ENCODE data around the gene CTDSPL. TPM values are rescaled to one million over a fixed set of nuclear protein-coding genes. Genes with fewer than 3 reads are reported as not detected.

The CTDSPL gene
- total and polyA plus RNA-seq, 7 donors = 2.7 to 24.6 (median 6.8) TPM

DNA sequence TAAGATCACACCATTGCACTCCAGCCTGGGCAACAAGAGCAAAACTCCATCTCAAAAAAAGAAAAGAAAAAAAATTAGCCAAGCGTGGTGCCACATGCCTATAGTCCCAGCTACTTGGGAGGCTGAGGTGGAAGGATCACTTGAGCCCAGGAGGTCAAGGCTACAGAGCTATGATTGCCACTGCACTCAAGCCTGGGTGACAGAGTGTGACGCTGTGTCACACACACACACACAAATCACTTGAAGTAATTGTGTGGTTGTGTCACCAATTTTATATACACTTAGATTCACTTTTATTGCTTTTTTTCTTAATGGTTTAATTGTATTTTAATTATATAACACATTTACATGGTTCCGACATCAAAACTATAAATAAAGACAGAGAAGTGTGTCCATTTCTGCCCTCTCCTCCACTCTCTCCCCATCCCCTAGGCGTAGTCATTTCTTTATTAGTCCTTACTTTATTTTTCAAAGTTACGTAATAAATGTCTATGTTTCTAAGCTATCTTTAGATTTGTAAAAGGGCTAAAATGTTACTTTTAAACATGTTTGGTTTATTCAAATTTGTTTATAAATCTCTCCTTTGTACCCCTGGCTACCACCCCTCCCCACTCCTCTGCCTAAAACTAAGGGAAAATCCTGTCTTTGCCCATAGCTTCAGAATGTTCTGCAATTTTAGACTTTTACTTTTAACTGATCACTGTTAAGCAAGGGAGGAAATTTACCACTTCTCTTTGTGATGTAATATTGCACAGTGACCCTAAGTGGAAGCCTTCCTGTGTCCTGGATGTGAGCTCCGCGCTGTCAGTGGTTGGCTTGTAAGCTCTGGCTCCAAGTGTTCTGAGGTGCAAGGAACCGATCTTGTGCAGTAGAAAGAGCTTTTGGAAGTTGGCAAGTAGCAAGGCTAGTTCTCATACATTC, 118.1 kb downstream of the CTDSPL start:
- ATAC-seq = no peak
- Histone ChIP-seq H3K4me1 (no peaks in the 10 kb centered on the region), H3K9me3 (no peaks in the 10 kb centered on the region), H3K4me3 (no peak overlapping the region), H3K36me3 (ENCODE audit: insufficient read depth in 1 of 2, low read depth in 1 of 2) (peaks cover 0 to 10% of the 10 kb centered on the region in 2 donors), H3K27ac (no peak overlapping the region), H3K27me3 (ENCODE audit: insufficient read depth in 3 of 3, low read length in 2 of 3) (no peaks in the 10 kb centered on the region)
- TF ChIP-seq, protein P1, sequence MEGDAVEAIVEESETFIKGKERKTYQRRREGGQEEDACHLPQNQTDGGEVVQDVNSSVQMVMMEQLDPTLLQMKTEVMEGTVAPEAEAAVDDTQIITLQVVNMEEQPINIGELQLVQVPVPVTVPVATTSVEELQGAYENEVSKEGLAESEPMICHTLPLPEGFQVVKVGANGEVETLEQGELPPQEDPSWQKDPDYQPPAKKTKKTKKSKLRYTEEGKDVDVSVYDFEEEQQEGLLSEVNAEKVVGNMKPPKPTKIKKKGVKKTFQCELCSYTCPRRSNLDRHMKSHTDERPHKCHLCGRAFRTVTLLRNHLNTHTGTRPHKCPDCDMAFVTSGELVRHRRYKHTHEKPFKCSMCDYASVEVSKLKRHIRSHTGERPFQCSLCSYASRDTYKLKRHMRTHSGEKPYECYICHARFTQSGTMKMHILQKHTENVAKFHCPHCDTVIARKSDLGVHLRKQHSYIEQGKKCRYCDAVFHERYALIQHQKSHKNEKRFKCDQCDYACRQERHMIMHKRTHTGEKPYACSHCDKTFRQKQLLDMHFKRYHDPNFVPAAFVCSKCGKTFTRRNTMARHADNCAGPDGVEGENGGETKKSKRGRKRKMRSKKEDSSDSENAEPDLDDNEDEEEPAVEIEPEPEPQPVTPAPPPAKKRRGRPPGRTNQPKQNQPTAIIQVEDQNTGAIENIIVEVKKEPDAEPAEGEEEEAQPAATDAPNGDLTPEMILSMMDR (IDR thresholded peaks at IDR 0.05) = no peak
- 88 to 93% (median 92%) methylated on average over 8 of the region's 8 CpGs for WGBS, 3 donors
- no peak for DNase-seq
- intact Hi-C loops (cut with DNase I) = no loop called here

- no peak for ATAC-seq
- H3K27ac ChIP-seq = no peak overlapping the region
- TF ChIP-seq, protein P1 (IDR thresholded peaks at IDR 0.05) = no peak
- no peak for DNase-seq
- no peaks in the 10 kb centered on the region for H3K27me3 ChIP-seq (ENCODE audit: insufficient read depth in 3 of 3, low read length in 2 of 3)
- no peak overlapping the region for H3K4me3 ChIP-seq
- 77 to 89% (median 78%) methylated on average over 14 of the region's 14 CpGs for WGBS, 3 donors
- no peaks in the 10 kb centered on the region for H3K9me3 ChIP-seq
- peaks cover 0 to 9% of the 10 kb centered on the region in 2 donors for H3K36me3 ChIP-seq (ENCODE audit: insufficient read depth in 1 of 2, low read depth in 1 of 2)
- H3K4me1 ChIP-seq = no peaks in the 10 kb centered on the region
- intact Hi-C loops (cut with DNase I) = no loop called here
Observed at GRCh38 chr3:37980462-37981347, 119.0 kb downstream of the CTDSPL start.

- intact Hi-C loops (cut with DNase I) = no loop called here
- no peaks in the 10 kb centered on the region for H3K9me3 ChIP-seq
- H3K27me3 ChIP-seq (ENCODE audit: insufficient read depth in 3 of 3, low read length in 2 of 3) = no peaks in the 10 kb centered on the region
- ATAC-seq (no peak), DNase-seq (no peak)
- 83 to 100% (median 91%) methylated on average over 2 of the region's 2 CpGs for whole genome bisulfite sequencing, 3 donors
- H3K27ac ChIP-seq = no peak overlapping the region
- H3K4me3 ChIP-seq = no peak overlapping the region
- TF ChIP-seq, protein P1 (IDR thresholded peaks at IDR 0.05) = no peak
- no peaks in the 10 kb centered on the region for H3K4me1 ChIP-seq
- peaks cover 0 to 3% of the 10 kb centered on the region in 2 donors for H3K36me3 ChIP-seq (ENCODE audit: insufficient read depth in 1 of 2, low read depth in 1 of 2)
Observed at GRCh38 chr3:37981348-37981664, 119.6 kb downstream of the CTDSPL start.

GRCh38 chr3:37982331-37982730, 120.7 kb downstream of the CTDSPL start:
- Histone ChIP-seq H3K4me1 (no peaks in the 10 kb centered on the region), H3K36me3 (ENCODE audit: insufficient read depth in 1 of 2, low read depth in 1 of 2) (no peaks in the 10 kb centered on the region), H3K4me3 (no peak overlapping the region), H3K27me3 (ENCODE audit: insufficient read depth in 3 of 3, low read length in 2 of 3) (no peaks in the 10 kb centered on the region), H3K9me3 (no peaks in the 10 kb centered on the region), H3K27ac (no peak overlapping the region)
- TF ChIP-seq, protein P1 (IDR thresholded peaks at IDR 0.05) = no peak
- ATAC-seq (no peak), DNase-seq (no peak)
- 38 to 53% (median 39%) methylated on average over 1 of the region's 1 CpG for WGBS, 3 donors
- intact Hi-C loops (cut with DNase I) = no loop called here

All from psoas muscle (tissue), 8 donors.